NCI-H510A (cell line): ENCODE measurements around the gene ZKSCAN3.
"Not testable (repeated sequence)": the region's sequence is repeated elsewhere in the genome, so short reads cannot be mapped to it uniquely, and the experiment has no call there.

Source experiments
- DNase-seq: peaks from one replicate; lab custom pipeline; 2025; lab: John Stamatoyannopoulos, UW

ZKSCAN3 gene

GRCh38 chr6:28377879-28378278, 28.1 kb downstream of the ZKSCAN3 start:
- DNase-seq: no peak

- no peak for DNase-seq
These were observed 28.9 kb downstream of the ZKSCAN3 start for GRCh38 chr6:28378644-28379043.

DNA sequence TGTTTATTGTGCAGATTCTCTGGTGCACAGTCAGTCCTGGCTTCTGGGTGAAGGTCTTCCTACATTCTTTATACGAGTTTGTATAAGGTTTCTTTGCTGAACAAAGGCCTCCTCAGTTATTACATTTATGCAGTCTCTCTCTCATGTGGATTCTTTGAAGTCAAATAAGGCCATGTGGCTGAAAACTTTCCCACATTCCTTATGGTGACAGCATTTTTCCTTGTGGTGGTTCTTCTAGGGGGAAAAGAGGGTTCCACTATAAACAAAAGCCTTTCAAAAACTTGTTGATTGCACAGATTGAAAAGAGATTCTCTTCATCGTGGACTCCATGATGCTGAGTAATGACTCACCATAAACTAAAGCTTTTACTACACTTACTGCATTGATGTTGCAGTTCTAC, 30.6 kb downstream of the ZKSCAN3 start:
- DNase-seq: no peak

GRCh38 chr6:28383235-28384142, 33.7 kb downstream of the ZKSCAN3 start:
- DNase-seq: no peak

GRCh38 chr6:28384143-28384533, 34.4 kb downstream of the ZKSCAN3 start:
- DNase-seq: no peak

GRCh38 chr6:28390688-28391087, 40.9 kb downstream of the ZKSCAN3 start:
- no peak for DNase-seq

DNA sequence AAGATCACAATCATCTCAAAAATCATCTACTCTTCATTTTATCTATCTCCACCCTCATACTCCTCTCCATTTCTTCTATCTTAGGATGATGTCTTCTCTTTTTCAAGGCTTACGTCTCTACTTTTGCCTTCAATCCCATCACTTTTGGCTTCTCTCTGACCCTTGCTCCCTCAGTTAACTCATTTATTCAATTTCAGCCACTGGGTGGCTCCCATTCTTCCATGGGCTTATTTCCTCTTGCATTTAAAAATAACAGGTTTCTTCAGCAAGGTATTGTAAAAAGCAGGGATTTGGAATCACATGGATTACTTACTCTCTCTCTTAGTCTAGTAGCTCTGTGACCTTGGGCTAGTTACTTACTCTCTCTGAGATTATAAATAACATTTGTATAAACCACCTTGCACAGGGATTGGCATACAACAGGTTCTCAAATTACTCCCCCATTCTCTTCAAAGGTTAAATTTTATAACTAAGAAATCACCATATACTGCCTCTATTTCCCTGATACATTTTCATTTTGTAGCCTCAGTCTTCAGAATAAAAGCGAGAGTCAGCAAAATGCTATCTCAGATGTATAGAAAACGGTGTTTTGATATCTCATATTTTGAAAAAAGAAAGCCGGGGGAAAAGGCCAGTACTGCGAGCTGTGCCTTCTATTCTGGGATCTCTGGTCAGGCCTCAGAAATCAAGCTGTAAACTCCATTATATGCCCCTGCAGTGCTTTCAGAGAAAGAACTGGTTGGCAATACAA, 44.3 kb downstream of the ZKSCAN3 start:
- DNase-seq: no peak

DNA sequence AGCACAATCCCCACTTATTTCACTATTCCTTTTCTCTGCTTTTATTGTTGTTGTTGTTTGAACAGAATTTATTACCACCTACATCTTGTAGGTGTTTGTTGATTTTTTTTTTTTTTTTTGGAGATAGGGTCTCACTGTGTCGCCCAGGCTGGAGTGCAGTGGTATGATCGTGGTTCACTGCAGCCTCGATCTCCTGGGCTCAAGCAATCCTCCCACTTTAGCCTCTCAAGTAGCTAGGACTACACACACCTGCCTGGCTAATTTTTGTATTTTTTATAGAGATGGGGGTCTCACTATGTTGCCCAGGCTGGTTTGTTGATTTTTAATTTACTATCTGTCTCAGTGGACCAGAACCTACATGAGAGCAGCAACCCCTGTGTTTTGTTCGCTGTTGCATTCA, 46.2 kb downstream of the ZKSCAN3 start:
- DNase-seq: no peak

- peak; percentile 36 for DNase-seq
These were observed 49.8 kb downstream of the ZKSCAN3 start, which contains the start of gene ZSCAN12 for GRCh38 chr6:28399350-28400121. Gene ZSCAN12, minus strand, starts transcription at chr6:28399747. Its CDS starts 1,342 bp downstream, at chr6:28398405.

DNA sequence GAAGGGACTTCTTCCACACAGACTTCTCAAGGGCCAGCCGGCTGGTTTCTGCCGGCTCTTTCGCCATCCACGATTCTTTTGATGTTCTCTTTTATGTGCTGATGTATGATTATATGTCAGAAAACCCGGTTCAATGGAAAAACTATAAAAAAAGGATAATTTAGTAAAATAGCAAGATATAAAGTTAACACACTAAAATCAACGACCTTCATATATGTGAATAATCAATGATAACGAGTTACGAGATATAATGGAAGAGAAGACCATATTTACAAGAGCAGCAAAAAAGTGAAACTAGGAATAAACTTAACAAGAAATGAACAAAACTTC, 50.3 kb downstream of the ZKSCAN3 start:
- DNase-seq: no peak

DNA sequence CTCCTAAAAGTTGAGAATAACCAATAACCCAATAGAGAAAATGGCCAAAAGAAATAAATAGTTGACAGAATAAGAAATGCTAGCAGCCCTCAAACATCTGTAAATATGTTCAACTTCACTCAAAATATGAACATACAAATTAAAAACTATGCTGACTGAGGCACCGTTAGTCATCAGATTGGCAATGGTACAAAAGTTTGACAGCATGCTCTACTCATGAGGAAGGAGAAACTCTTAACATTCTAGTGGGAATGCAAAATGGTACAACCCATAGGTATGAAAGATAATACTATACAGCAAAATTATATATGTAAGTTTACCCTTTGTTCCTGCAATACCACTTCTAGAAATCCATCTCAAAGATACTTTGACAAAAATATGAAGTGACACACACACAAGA, 51.4 kb downstream of the ZKSCAN3 start:
- DNase-seq: no peak

- DNase-seq: no peak
These were observed 52.5 kb downstream of the ZKSCAN3 start for GRCh38 chr6:28402197-28402596.

DNA sequence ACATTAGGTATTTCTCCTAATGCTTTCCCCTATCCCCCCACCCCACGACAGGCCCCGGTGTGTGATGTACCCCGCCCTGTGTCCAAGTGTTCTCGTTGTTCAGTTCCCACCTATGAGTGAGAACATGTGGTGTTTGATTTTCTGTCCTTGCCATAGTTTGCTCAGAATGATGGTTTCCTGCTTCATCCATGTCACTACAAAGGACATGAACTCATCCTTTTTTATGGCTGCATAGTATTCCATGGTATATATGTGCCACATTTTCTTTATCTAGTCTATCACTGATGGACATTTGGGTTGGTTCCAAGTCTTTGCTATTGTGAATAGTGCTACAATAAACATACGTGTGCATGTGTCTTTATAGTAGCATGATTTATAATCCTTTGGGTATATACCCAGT, 54.2 kb downstream of the ZKSCAN3 start:
- not testable (repeated sequence) for DNase-seq

DNA sequence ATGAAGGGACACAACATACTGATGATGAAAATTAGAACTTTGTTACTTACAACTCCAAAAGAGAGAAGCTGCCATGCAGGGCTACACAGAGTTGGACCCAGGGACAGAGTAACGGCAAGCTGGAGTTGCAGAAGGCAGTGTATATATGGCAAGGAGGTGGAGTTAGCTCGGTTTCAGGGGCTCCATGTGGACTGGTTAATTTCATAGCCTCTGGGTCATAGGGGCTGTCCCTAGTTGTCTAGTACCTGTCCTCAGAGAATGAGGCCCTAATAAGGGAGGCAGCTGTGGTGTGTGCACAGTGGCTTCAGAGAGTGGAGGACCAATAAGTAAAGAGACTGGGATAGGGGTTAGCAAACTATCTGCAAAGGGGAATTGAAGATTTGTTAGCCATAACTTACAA, 57.7 kb downstream of the ZKSCAN3 start:
- DNase-seq: no peak

DNA sequence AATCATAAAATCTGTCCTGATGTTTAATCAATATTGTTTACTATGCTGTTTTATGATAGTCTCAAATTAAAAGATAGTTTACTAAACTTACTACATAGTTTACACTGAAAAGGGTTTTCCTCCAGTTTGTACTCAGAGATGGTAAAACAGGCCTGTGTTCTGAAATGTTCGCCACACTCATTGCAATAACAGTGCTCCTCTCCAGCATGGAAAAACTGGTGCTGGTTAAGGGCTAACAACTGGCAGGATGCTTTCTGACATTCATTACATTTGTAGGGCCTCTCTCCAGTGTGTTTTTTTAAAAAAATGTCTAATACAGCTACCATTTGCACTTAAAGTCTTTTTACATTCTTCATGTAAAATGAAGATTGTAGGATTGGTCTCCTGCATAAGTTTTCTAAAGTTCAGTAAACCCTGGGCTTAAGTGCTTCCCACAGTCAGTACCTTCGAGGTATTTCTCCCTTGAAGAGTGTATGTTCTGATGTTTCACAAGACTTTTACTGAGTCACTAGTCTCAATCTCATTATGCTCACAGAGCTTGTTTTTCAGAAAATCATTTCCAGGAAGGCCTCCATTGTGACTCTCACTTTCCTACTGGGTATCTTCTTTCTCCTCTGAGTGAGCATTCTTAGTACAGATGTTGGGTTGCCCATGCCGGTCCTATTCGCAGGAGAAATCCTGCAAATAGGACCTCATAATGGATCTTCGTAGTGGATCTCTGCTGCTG, 58.5 kb downstream of the ZKSCAN3 start:
- DNase-seq: no peak

DNA sequence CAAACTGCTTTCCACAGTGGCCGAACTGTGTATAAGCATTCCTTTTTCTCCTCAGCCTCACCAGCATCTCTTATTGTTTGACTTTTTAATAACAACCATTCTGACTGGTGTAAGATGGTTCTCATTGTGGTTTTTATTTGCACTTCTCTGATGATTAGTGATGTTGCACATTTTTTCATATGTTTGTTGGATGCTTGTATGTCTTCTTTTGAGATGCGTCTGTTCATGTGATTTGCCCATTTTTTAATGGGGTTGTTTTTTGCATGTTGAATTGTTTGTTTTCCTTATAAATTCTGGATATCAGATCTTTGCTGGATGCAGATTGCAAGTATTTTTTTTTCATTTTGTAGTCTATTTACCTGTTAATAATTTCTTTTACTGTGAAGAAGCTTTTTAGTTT, 61.0 kb downstream of the ZKSCAN3 start:
- no peak for DNase-seq

- no peak for DNase-seq
These were observed 63.9 kb downstream of the ZKSCAN3 start for GRCh38 chr6:28413681-28414080.
